Nephron (organoid): ENCODE measurements around the gene GSAP.
"Not testable (repeated sequence)": the region's sequence is repeated elsewhere in the genome, so short reads cannot be mapped to it uniquely, and the experiment has no call there.

Experiments used
- H3K27ac Mint-ChIP-seq, 3 experiments: 2 replicates each; pipeline ENCODE4 v1.8.0; 2020; ENCODE audit warnings: mixed read lengths in 3 of 3, mild to moderate bottlenecking in 2 of 3, moderate library complexity in 1 of 3
- H3K27me3 Mint-ChIP-seq: 2 replicates; pipeline ENCODE4 v1.8.0; 2021; ENCODE audit warnings: low read depth, mild to moderate bottlenecking, moderate library complexity, mixed read lengths
- H3K36me3 Mint-ChIP-seq: 2 replicates; pipeline ENCODE4 v1.8.0; 2020; ENCODE audit warnings: low read depth, mixed read lengths
- H3K4me1 Mint-ChIP-seq: 2 replicates; pipeline ENCODE4 v1.8.0; 2020; ENCODE audit warnings: mixed read lengths
- H3K4me3 Mint-ChIP-seq, 3 experiments: 2 replicates each; pipeline ENCODE4 v1.8.0; 2020; ENCODE audit warnings: mild to moderate bottlenecking in 3 of 3, mixed read lengths in 3 of 3, moderate library complexity in 2 of 3
- H3K9me3 Mint-ChIP-seq: 2 replicates; pipeline ENCODE4 v1.8.0; 2020; ENCODE audit warnings: mixed read lengths
- CTCF ChIP-seq, 3 experiments: fragments of 200-600 bp; sonication (generic); IDR thresholded peaks; one replicate each; pipeline ENCODE4 v1.5.0; 2021; ENCODE audit warnings: antibody characterized with exemption in 3 of 3; ENCODE audit not compliant: unreplicated experiment in 3 of 3

Gene GSAP

GRCh38 chr7:77335581-77335980 is 80.6 kb downstream of the GSAP start:
- Mint-ChIP-seq H3K9me3 (no peaks in the 10 kb centered on the region), H3K4me3 (no peak overlapping the region), H3K27ac (peak overlapping the region in 1 of 3 experiments; percentile 75), H3K27me3 (no peaks in the 10 kb centered on the region), H3K4me1 (peaks cover 41% of the 10 kb centered on the region), H3K36me3 (no peaks in the 10 kb centered on the region)
- no peak for TF ChIP-seq CTCF (IDR thresholded peaks at IDR 0.05; ENCODE audit: unreplicated experiment in 3 of 3)

GRCh38 chr7:77334039-77334438 is 82.1 kb downstream of the GSAP start:
- peak overlapping the region in 1 of 3 experiments; percentile 16 for H3K27ac Mint-ChIP-seq
- H3K4me1 Mint-ChIP-seq, result peaks cover 31% of the 10 kb centered on the region
- not testable (repeated sequence) for H3K27me3 Mint-ChIP-seq, H3K4me3 Mint-ChIP-seq, H3K9me3 Mint-ChIP-seq, H3K36me3 Mint-ChIP-seq

GRCh38 chr7:77331938-77332695 is 84.0 kb downstream of the GSAP start:
- Mint-ChIP-seq H3K4me3 (no peak overlapping the region), H3K36me3 (no peaks in the 10 kb centered on the region), H3K9me3 (no peaks in the 10 kb centered on the region), H3K4me1 (peaks cover 33% of the 10 kb centered on the region), H3K27me3 (no peaks in the 10 kb centered on the region), H3K27ac (peak overlapping the region in 2 of 3 experiments; percentile 34 to 60)
- TF ChIP-seq CTCF (IDR thresholded peaks at IDR 0.05; ENCODE audit: unreplicated experiment in 3 of 3), result peak; percentile 64 to 69 (median 68)

GRCh38 chr7:77330169-77330882 is 85.8 kb downstream of the GSAP start:
- H3K4me3 Mint-ChIP-seq, result no peak overlapping the region
- no peak for TF ChIP-seq CTCF (IDR thresholded peaks at IDR 0.05; ENCODE audit: unreplicated experiment in 3 of 3)
- H3K4me1 Mint-ChIP-seq, result peaks cover 23% of the 10 kb centered on the region
- H3K9me3 Mint-ChIP-seq, result no peaks in the 10 kb centered on the region
- H3K36me3 Mint-ChIP-seq, result no peaks in the 10 kb centered on the region
- H3K27ac Mint-ChIP-seq, result no peak overlapping the region
- no peaks in the 10 kb centered on the region for H3K27me3 Mint-ChIP-seq

GRCh38 chr7:77329466-77330168 is 86.5 kb downstream of the GSAP start:
- no peak overlapping the region for H3K27ac Mint-ChIP-seq

More at GRCh38 chr7:77329466-77330168, 86.5 kb downstream of the GSAP start:
- H3K4me1 Mint-ChIP-seq, result peaks cover 22% of the 10 kb centered on the region
- H3K36me3 Mint-ChIP-seq, result no peaks in the 10 kb centered on the region
- TF ChIP-seq CTCF (IDR thresholded peaks at IDR 0.05; ENCODE audit: unreplicated experiment in 3 of 3), result no peak
- no peaks in the 10 kb centered on the region for H3K27me3 Mint-ChIP-seq
- H3K4me3 Mint-ChIP-seq, result no peak overlapping the region
- H3K9me3 Mint-ChIP-seq, result no peaks in the 10 kb centered on the region
